GM18870 (cell line): ENCODE data around the gene MRPS7.
A peak's percentile ranks its signal among the peaks of the same experiment; 100 is the strongest.

Source experiments
- ATAC-seq: cut with Tn5 transposase; IDR thresholded peaks from one replicate; pipeline ENCODE4 v1.9.1; 2021; ENCODE audit warnings: moderate library complexity; ENCODE audit not compliant: unreplicated experiment

MRPS7 gene

GRCh38 chr17:75261336-75262111, at the start of gene MRPS7, which contains the start of gene GGA3:
MRPS7 (plus strand) TSS chr17:75261879; CDS start chr17:75261901, 22 bp downstream.
GGA3 (minus strand) TSS chr17:75261606; CDS start chr17:75261587, 19 bp downstream.
- ATAC-seq: peak; percentile 68

- no peak for ATAC-seq
Measured at GRCh38 chr17:75218131-75218530, 43.5 kb upstream of the MRPS7 start.

- no peak for ATAC-seq
Measured at GRCh38 chr17:75219815-75220214, 41.9 kb upstream of the MRPS7 start.

- ATAC-seq: no peak
Measured at GRCh38 chr17:75225016-75225415, 36.7 kb upstream of the MRPS7 start.

DNA sequence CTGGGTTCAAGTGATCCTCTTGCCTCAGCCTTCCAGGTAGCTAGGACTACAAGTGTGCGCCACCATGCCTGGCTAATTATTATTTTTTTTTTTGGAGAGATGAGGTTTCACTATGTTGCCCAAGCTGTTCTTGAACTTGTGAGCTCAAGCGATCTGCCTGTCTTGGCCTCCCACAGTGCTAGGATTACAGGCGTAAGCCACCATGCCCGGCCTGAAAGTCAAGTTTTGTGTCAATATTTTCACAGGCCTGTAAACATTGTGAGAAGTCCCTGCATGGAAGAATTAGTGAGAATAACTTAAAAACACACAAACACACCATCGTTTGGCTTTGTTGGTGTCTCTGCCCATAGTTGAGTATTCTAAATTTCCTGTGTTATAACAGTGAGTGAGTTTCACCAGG, 34.0 kb upstream of the MRPS7 start:
- ATAC-seq: no peak

GRCh38 chr17:75228305-75228704, 33.4 kb upstream of the MRPS7 start:
- no peak for ATAC-seq

GRCh38 chr17:75228847-75229246, 32.8 kb upstream of the MRPS7 start:
- ATAC-seq: no peak

- no peak for ATAC-seq
Measured at GRCh38 chr17:75231071-75231470, 30.6 kb upstream of the MRPS7 start.

- no peak for ATAC-seq
Measured at GRCh38 chr17:75231741-75232464, 29.8 kb upstream of the MRPS7 start.

DNA sequence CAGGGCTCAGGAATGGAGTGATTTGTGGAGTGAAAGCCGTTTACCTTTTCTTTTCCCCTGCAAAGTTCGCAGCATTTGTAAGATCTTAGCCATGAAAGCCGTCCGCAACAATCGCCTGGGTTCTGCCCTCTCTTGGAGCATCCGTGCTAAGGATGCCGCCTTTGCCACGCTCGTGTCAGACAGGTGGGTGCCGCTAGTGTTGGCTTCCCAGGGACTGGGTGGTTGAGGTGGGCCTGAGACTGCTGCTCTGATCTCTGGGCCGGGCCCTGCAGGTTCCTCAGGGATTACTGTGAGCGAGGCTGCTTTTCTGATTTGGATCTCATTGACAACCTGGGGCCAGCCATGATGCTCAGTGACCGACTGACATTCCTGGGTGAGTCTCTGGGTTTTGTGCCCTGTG, 28.9 kb upstream of the MRPS7 start:
- no peak for ATAC-seq

- ATAC-seq: no peak
Measured at GRCh38 chr17:75237100-75238014, 24.3 kb upstream of the MRPS7 start.

DNA sequence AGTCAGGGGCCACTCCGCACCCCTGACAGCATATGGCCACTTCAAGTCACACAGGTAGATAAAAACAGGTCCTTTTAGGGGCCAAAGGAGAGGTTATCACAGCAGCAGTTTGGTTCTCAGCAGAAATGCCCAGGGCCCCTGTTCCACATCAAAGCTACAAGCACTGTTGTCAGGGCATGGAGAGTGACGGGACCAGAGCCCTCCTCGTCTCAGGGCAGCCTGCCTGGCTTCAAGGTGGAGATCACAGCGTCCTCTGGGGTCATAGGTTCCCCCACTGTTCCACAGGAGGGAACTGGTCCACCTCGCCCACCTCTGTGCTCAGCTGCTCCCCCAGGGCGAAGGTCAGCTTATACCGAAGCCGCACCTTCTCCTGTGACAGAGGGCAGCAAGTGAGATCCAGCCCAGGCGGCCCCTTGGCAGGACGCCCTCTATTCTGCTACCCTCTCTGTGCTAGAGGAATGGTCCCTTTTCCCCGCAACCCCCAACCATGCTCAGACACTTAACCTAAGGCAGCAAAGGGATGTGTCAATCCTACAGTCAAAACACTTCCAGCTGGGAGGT, 23.6 kb upstream of the MRPS7 start:
- ATAC-seq: no peak

GRCh38 chr17:75238684-75239191, 22.9 kb upstream of the MRPS7 start:
- no peak for ATAC-seq

DNA sequence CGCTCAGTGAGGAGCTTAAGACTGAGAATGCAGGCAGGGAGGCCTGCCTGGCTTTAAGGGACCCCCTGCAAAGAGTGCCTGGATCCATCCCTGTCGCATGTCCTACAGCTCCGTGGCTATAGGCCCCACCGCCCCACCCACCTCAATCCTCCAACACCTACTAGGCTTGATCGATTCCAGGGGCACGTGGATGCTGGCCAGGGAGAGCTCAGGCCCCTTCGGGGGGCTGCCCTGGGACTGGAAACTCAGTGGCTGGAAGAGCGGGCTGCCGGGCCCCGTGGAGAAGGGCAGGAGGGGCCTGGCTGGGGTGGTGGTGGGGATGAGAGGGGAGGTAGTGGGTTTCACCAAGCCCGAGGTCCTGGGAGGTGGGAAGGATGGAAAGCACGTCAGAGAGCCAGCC, 22.5 kb upstream of the MRPS7 start:
- no peak for ATAC-seq

DNA sequence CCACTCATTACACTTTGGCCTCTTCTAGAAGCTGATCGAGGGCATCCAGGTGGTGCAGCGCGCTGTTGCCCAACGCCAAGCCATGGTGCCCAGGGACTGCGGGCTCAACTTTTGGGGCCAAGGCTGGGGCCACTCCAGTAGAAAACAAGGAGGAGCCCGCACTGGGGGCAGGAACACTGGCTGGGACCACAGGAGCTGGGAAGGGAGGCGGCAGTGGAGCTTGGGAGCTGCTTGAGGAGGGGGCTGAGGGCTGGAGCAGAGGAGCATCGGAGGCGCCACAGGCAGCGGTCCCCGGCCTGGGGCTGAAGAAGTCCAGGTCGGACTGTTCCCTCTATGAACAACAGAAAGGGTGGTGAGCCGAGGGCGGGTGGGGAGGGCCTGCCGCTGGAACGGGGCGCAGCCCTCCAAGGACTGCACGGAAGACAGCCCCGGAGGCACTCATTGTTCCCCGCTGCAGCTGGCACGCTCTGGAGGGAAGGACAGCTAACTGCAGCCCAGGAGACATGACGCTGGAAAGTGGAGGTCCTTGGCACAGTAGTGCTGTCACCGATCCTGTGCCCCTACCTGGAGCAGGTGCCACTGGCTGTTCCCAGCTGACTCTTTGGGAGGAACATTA, 21.8 kb upstream of the MRPS7 start:
- ATAC-seq: no peak

DNA sequence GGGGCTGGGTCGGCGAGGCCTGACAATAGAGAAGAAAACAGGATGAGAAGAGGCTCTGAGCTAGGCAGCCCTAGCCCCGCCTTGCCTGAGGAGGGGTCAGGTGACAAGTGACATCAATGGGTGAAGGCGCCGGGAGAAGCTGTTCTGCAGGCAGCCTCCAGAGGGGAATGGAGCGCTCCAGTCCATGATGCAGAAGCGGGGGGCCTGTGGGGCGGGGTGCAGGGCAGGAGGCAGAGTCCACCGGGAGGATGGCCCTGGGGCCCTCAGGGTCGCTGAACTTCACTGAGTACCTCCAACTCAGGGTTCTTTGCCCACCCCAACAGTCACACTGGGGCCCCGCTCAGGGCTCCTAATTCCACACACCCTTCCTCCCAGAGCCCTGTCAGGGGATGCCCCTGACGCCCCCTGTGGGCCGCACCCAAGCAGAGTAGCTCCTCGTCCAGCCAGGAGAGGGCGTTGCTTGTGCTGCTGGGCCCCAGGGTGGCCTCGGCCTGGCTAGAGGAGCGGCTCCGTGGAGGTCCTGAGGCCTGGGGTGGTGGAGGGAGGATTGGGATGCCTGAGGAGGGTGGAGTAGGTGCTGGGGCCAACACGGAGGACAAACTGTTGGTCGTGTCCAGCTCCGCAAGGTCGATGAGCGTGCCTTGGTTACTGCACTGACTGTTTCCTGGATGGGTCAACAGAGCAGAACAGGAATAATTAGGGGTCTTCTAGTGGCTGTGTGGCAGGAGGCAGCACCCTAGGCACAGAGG, 21.1 kb upstream of the MRPS7 start:
- no peak for ATAC-seq

DNA sequence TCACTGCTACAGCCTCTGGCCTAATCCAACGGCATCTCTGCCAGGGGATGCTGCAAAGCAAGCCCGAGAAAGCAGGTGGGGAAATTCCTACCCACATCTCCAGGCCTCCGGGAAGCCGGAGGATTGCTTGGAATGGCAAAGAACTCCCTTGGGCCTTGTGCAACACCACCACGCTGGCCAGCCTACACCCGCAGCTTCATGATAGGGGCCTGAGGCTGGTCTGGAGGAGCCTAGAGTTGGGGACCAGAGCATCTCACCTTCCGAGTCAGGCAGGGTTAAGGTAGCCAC, 20.6 kb upstream of the MRPS7 start:
- ATAC-seq: no peak

GRCh38 chr17:75241502-75241901, 20.2 kb upstream of the MRPS7 start:
- ATAC-seq: no peak

- ATAC-seq: no peak
Measured at GRCh38 chr17:75241996-75242460, 19.7 kb upstream of the MRPS7 start.
